SK-N-SH (cell line): Measurements from ENCODE around the gene CNTN2.

ENCODE experiments used
- CTCF ChIP-seq: fragments of 200-600 bp; sonication (generic); IDR thresholded peaks from 2 replicates; pipeline ENCODE4 v1.6.1; 2017; ENCODE audit warnings: antibody characterized with exemption, mild to moderate bottlenecking, moderate library complexity
- EP300 ChIP-seq, 2 experiments: IDR thresholded peaks; 2 replicates each; pipeline versions ENCODE4 v1.4.0 to v1.6.1; 2012; ENCODE audit warnings: borderline replicate concordance in 1 of 2, low read depth in 1 of 2, low read length in 1 of 2
- PBX3 ChIP-seq: IDR thresholded peaks from 2 replicates; pipeline ENCODE4; 2012
- RAD21 ChIP-seq: IDR thresholded peaks from 2 replicates; pipeline ENCODE4 v1.6.1; 2012; ENCODE audit warnings: mild to moderate bottlenecking, low read length
- USF2 ChIP-seq: fragments of 150-350 bp; IDR thresholded peaks from 2 replicates; pipeline ENCODE4 v1.6.1; 2017; ENCODE audit warnings: antibody characterized with exemption, low read length, low read depth, borderline replicate concordance

DNA sequence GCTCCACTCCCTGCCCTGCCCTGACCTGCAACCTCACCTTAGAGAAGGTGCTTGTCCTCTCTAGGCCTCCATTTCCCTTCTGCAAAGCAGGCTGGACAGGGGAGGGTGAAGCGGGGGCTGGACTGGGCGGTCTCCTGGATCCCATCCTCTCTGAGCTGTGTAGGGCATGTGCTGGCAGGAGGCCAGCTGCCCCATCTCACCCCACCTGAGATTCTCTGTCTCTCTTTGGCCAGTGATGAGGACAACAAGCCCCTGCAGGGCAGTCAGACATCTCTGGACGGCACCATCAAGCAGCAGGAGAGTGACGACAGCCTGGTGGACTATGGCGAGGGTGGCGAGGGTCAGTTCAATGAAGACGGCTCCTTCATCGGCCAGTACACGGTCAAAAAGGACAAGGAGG, 26.9 kb upstream of the CNTN2 start:
- no peak for TF ChIP-seq USF2
- no peak for TF ChIP-seq EP300 (IDR thresholded peaks at IDR 0.05; ENCODE audit: borderline replicate concordance in 1 of 2, low read depth in 1 of 2, low read length in 1 of 2)
- TF ChIP-seq PBX3, result no peak
- TF ChIP-seq CTCF, result no peak
- no peak for TF ChIP-seq RAD21
